Bronchial epithelial cell (primary cell): Measurements from ENCODE around the gene MGP. TPM values are rescaled to one million over a fixed set of nuclear protein-coding genes. Genes with fewer than 3 reads are reported as not detected.

Experiments
- DNase-seq: peaks from one replicate; pipeline ENCODE4 v3.0.0-alpha.2; 2010; ENCODE audit warnings: low read depth
- FAIRE-seq: peaks from 2 replicates; lab custom pipeline; 2011; peaks lifted over from hg19 to GRCh38; lab: Jason Lieb, UNC
- H3K27me3 ChIP-seq: 2 replicates; pipeline ENCODE4 v1.5.1; 2011; ENCODE audit warnings: low read length; ENCODE audit not compliant: control insufficient read depth, insufficient read depth
- H3K36me3 ChIP-seq: 2 replicates; pipeline ENCODE4 v1.5.1; 2011; ENCODE audit warnings: low read length; ENCODE audit not compliant: control insufficient read depth, insufficient read depth
- H3K4me3 ChIP-seq: 2 replicates; pipeline ENCODE4 v1.5.1; 2011; ENCODE audit warnings: mild to moderate bottlenecking, low read depth, low read length, control low read depth
- CTCF ChIP-seq: IDR thresholded peaks from 2 replicates; pipeline ENCODE4 v1.5.1; 2011; ENCODE audit warnings: mild to moderate bottlenecking, moderate library complexity, low read length, control low read depth, inconsistent platforms; ENCODE audit not compliant: insufficient read depth, severe bottlenecking
- total RNA-seq: library from RNA; depleted of rRNA; stranded (reverse); fragments of >200 nt; gene quantifications from 2 replicates; pipeline ENCODE4 v1.2.1, GENCODE V29; 2014

Gene MGP
- 0.79 TPM in 1 of 2 replicates, not detected in the other for total RNA-seq

- no peak for TF ChIP-seq CTCF
- no peaks in the 10 kb centered on the region for H3K36me3 ChIP-seq
- FAIRE-seq (no peak), DNase-seq (no peak)
- H3K4me3 ChIP-seq, result no peak within 1 kb of the TSS
- no peaks in the 10 kb centered on the region for H3K27me3 ChIP-seq
These were observed at the start of gene MGP for GRCh38 chr12:14885718-14886221. Gene MGP, minus strand, starts transcription at chr12:14885854. Its CDS starts 63 bp downstream, at chr12:14885791.

DNA sequence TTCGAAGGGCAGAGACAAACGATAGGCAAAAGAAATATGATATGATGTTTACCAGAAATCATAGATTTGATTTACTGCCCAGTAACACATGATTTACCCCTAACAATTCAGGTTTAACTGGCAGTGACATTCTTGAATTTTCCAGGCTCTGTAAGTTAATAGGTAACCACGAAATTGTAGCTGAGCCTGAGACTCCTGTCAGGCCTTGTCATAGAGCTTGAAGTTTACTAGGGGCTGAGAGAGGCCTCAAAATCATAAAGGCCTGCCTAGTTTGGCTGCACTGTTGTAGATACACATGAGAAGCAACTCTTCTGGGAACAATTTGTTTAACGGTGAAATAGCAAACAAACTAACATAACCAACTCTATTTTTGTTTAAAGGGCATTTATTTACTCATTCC, 49.4 kb upstream of the MGP start:
- H3K36me3 ChIP-seq, result no peaks in the 10 kb centered on the region
- DNase-seq, result no peak
- H3K4me3 ChIP-seq, result no peak overlapping the region
- H3K27me3 ChIP-seq, result no peaks in the 10 kb centered on the region
- no peak for FAIRE-seq
- no peak for TF ChIP-seq CTCF

GRCh38 chr12:14934511-14934910, 48.9 kb upstream of the MGP start:
- Histone ChIP-seq H3K27me3 (no peaks in the 10 kb centered on the region), H3K36me3 (no peaks in the 10 kb centered on the region), H3K4me3 (no peak overlapping the region)
- TF ChIP-seq CTCF, result no peak
- DNase-seq (no peak), FAIRE-seq (no peak)

DNA sequence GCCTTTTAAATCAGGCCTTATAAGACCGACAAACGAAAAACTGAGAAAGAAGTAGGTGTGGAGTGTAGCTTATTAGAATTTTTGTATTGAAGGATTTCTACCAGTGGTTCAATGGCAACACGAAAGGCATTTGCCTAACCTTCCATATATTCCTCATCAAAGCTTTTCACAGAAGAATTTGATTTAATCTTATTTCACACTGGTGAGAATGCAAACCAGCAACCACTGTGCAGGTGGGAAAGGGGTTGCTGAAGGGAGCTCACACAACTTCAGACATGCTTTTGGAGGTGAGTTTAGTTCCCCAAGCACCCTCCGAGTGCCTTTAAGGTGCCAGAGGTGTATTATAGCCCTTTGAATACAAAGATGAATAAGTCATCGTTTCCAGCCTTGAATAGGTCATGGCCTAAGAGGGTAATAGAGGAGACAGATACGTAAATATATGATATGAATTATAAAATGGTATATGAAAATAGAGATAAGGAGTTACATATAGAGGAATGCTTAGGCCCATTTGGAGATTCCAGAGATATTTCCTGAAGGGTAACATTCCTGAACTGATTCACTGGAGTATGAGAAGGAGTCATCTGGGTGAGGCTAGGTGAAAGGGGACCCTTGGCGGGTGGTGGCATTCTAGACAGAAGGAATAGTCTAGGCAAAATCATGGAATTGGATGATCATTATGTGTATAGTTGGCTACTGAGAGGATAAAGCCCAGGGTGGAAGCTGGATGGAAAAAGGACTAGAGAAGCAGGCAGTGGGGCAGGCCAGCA, 46.3 kb upstream of the MGP start:
- no peaks in the 10 kb centered on the region for H3K36me3 ChIP-seq
- H3K4me3 ChIP-seq, result no peak overlapping the region
- no peak for FAIRE-seq
- H3K27me3 ChIP-seq, result no peaks in the 10 kb centered on the region
- TF ChIP-seq CTCF, result no peak
- peak; percentile 79 for DNase-seq

DNA sequence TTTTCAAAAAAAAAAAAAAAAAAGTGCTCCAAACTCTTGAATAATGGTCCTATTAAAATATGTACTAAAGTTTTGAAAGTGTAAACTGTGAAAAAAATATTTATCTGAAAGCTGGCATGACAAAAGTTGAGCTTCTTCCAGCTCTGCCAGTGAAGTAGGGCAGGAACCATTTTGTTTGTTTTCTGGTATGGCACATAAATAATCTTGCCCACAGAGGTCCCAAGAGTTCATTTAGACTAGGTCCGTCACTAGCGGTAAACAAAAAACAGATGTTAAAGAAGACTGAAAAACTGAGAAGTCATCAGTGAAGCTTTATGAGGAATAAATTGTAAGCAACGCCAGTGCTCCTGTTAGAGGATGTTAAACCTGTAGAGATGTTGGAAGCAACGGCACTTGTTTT, 45.7 kb upstream of the MGP start:
- H3K27me3 ChIP-seq, result no peaks in the 10 kb centered on the region
- no peak for FAIRE-seq
- no peak for TF ChIP-seq CTCF
- no peaks in the 10 kb centered on the region for H3K36me3 ChIP-seq
- DNase-seq, result no peak
- H3K4me3 ChIP-seq, result no peak overlapping the region
